ENCODE results near the gene HPCAL1.
"Not testable (repeated sequence)": the region's sequence is repeated elsewhere in the genome, so short reads cannot be mapped to it uniquely, and the experiment has no call there.

HPCAL1 gene

DNA sequence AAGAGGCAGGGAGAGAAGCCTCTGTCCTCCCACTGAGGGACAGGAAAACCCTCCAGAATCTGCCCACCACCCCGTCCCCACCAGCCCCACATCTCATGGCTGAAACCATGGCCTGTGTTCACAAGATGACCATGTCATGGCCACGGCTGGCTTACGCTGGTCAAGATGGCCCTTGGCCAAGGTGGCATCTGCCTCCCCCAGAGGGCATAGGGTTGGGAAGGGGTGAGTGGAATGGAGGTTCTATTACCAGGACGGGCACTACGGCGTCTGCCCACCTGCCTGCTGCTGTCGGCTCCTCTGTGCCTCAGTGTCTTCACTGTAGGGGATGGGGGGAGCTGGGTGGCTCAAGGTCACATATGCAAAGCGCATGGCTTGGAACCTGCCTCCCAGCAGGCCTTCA, 125.7 kb downstream of the HPCAL1 start:
- DNase-seq, result no peak

DNA sequence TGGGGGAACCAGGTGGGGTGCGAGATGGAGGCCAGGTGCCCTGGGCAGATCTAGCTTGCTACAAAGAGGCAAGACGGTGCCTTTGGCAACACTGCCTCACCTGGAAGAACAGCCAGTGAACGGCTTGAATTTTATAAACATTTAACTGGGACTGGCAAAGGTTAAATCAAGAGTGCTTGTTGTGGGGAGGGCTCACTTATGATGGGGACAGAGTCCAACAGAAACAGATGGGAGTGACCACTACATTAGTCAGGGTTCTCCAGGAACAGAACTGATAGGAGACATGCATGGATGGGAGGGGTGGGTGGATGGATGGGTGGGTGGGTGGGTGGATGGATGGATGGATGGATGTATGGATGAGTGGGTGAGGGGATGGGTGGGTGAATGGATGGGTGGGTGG, 126.2 kb downstream of the HPCAL1 start:
- no peak for DNase-seq

DNA sequence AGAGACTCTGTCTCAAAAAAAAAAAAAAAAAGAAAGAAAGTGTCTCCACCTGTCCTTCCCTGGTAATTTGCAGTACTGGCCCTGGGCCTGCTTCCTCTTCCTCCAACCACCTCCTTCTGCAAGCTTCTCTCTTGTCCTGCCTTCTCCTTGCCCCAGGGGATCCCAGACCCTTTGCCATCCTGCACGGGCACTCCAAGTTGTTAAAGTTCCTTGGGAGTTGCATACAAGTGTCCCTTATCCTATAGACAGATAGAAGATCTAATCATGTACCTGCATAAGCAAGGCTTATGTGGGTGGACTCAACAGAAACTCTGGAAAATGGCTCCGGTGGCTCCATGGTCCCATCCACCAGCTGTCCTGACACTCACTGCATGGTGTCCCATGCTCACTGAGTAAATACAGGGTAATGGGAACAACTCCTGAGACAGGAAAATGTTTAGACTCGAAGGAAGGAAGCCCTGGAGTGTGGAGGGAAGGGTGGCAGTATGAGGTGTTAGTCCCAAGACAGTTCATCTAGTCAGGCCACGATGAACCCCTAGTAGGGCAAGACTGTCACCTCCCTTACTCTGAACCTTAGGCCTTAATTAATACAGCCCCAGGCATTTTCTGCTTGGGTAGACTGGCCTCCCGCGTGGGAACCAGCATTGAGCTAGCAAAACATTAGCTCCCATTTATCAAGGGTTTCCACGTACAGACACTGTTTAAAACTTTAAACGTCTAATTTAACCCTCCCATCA, 128.3 kb downstream of the HPCAL1 start:
- no peak for DNase-seq

DNA sequence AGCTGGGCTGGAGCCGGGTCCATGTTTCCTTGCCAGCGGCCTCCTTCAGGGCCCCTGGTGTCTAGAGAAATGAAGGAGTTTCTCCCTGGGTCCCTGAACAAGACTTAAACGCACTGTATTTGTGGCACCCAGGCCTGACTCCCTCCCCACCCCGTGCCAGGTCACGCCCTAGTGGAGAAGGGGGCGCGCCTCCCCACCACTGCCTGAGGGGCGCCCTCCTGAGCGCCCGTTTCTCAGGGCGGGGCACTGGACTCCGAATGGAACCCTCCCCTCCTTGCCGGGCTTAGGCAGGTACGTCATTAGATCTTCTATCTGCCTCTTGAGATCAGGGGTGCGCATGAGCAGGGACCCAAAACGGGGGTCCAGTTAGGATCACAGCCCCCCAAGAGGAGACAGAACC, 129.1 kb downstream of the HPCAL1 start:
- no peak for DNase-seq

DNA sequence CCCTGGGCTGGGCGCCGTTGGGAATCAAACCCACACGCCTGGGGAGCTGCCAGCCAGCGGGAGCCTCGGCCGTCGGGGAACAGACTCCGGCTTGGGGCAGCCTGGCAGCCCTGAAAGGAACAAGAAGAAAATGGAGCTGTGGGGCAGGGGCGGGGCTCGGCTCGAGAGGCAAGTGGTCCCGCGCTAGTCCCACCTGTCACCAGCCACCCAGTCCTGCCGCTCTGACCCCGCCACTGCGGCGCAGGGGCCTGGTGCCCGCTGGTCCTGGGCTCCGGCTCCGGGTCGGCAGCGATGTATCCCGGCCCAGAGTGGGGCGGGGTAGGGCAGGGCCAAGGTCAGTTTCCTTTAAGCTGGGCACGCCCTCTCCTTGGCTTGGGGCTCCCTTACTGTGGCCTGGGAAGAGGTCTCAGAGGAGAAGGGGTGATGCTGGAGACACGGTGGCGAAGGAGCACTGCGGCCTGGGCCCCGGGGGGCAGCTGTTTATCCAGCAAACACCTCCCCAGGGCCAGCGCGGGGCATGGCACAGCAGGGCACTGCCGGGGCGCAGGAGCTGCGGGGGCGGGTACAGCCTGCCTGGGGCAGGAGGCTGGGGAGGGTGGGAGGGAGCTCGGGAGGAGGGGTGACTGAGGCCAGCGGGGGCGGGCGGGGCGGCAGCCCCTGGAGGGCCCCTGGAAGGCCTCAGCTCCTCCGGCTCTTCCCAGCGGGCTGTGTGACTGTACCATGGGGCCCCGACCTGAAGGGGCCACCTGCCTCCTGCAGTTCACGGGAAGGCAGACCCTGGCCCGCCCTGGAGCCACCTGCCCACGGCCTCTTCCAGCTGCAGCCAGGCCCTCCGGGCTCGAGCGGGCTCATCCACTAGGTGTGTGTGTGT, 129.8 kb downstream of the HPCAL1 start:
- no peak for DNase-seq

DNA sequence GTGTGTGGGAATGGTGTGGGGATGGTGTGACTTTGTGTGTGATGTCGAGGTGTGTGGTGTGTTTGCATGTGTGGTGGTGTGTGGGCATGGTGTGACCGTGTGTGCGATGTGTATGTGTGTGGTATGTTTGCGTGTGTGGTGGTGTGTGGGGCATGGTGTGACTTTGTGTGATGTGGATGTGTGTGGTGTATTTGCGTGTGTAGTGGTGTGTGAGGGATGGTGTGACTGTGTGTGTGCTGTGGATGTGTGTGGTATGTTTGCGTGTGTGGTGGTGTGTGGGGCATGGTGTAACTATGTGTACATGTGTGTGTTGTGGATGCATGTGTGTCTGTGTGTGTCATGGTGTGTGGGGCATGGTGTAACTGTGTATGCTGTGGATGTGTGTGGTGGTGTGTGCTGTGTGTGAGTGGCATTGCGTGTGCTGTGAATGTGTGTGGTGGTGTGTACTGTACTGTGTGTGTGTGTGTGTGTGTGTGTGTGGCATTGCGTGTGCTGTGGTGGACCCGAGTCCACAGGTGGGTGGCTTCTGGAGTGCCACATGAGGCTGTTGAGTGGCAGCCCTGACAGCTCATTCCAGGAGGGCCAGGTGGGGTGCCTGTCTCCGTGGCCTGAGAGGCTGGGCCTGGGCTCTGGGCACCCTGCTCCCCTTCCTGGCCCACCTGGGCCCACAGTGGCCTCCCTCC, 130.7 kb downstream of the HPCAL1 start:
- no peak for DNase-seq

DNA sequence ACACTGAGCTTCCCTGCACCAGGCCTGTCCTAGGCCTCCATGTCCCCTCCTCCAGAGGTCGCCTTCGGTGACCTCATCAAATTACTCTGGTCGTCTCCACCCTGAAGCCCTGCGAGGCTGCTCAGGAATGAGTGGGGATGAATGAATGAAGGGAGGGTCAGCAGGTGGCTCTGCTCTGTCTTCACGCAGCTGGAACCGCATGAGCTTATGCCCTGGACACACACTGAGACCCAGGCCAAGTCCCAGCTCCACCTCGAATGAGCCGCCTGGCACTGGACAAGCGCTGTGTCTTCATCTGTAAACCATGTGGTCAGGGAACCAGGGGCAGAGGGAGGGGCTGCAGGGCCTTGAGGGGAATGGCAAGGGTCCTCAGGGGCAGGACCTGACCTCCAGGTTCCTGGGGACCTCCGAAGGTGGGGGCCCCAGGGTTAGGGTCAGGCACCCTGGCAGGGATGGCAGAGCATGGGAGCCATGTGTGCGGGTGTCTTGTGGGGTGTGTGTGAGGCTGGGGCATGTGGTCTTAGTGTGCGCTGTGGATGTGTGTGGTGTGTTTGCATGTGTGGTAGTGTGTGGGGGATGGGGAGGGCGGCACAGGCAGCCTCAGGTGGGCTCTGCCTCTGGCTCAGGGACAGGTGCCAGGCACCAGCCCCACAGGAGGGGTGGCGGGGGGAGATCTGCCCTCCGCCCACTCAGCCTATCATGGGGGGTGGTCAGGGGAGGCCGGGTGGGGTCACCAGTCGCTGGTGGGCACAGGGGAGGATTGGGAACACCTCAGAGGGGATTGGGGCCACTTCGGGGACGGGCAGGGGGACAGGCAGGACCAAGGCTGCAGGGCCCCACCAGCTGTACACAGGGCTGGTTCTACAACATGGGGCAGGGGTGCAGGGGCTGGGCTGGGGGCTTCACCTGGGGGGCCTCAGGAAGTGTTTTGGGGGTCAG, 131.5 kb downstream of the HPCAL1 start:
- no peak for DNase-seq

DNA sequence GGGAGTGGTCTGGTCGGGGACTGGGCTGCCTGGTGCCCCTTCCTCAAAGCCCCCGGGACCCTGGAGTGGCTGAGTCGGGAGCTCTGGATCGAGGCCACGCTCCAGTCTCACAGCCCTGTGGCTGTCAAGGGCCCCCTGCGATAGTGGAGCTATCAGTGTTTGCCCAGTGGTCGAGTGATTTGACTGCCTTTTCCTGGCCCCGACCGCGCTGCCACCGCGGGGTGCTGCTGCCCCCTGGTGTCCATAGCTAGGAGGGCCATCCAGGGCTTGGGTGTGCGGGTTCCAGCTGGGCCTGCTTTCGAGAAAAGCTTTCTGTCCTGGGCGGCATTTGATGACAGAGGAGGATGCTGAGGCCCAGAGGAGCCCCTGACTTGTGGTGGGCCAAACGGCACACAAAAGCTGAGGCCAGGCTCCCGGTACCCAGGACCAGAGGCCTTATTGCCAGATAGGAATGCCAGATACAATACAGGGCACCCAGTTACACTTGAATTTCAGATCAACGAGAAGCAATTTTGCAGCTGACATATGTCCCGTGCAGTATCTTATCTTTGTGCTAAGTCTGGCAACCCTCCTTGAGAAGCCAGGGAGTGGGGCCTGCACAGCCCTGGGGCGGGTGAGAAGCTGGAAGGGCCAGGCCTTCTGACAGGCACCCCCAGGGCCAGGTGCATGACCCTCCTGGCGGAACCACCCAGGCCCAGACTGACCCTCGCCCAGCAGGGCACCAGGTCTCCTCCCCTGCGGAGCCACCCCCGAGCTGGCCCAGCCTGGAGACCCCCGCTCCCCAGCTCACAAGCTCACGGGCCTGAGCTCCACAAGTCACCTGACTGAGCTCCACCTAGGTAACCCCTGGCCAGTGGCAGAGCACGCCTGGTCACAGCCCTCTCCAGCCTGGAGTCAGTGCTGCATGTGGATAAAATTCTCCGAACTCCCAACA, 132.4 kb downstream of the HPCAL1 start:
- DNase-seq, result peak; percentile 26

DNA sequence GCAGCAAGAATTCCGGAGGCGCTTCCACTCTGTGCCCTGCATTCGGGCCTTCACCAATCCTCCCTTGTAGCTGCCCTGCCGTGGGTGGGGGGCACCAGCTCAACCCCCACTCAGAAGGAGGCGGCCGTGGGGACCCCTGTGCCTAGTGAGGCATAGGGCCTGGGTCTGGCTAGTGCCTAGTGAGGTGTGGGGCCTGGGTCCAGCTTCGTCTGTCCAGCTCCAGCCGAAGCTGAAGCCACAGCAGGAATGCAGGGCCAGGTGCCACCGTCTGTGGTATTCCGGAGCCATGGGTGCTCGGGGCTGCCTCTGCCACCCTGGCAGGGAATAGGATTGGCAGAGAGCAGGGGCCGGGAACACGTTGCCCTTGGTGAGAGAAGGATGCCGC, 133.1 kb downstream of the HPCAL1 start:
- DNase-seq, result no peak

DNA sequence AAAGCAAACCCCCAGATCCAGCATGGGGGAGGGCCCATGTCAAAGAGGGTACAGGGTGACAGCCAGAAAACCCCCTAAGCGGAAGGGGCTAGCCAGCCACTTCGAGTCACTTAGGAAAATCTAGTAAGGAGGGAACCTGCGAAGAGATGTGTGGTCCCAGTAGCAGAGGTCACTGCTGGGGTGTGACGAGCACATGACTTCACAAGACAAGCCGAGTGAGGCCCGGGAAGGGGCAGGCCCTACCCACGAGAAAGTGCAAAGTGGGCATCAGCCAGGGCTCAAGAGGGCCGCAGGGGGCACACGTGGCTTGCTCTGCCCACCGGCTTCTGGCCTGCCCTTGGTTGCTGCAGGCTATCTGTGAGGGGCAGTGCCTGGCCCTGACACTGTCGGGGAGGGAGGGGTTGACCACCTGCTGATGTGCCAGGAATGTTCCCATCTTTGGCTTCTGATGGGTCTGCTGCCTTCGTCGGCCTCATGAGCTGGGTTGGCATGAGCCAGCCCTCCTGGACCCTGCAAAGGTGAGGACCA, 133.9 kb downstream of the HPCAL1 start:
- DNase-seq, result no peak

DNA sequence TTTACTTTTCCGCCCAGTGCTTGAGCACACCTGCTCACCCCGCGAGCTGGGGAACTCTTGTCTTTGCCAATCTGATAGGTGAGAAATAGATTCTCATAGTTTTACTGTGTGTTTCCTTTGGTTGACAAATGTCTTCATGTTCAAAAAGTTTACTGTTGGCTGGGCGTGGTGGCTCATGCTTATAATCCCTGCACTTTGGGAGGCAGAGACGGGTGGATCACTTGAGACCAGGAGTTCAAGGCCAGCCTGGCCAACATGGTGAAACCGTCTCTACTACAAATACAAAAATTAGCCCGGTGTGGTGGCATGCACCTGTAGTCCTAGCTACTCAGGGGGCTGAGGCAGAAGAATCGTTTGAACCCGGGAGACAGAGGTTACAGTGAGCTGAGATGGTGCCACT, 135.1 kb downstream of the HPCAL1 start:
- no peak for DNase-seq

DNA sequence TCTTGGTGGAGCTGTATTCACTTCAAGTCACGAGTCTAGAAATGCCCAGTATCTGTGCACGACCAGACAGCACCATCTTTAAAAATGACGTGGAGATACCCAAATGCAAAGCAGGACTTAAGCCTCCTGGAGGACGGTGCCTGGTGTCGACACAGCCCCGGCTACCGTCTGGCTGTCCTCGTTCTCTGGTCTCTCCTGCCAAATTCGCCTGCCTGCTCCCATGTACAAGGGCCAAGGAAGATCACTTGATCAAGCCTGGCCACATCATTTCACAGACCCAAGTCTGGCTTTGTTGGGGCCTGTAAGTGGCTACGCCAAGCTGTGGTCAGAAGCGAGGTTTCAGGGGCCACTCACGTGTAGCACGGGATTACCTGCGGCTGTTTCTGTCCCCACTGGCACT, 136.0 kb downstream of the HPCAL1 start:
- DNase-seq, result no peak

DNA sequence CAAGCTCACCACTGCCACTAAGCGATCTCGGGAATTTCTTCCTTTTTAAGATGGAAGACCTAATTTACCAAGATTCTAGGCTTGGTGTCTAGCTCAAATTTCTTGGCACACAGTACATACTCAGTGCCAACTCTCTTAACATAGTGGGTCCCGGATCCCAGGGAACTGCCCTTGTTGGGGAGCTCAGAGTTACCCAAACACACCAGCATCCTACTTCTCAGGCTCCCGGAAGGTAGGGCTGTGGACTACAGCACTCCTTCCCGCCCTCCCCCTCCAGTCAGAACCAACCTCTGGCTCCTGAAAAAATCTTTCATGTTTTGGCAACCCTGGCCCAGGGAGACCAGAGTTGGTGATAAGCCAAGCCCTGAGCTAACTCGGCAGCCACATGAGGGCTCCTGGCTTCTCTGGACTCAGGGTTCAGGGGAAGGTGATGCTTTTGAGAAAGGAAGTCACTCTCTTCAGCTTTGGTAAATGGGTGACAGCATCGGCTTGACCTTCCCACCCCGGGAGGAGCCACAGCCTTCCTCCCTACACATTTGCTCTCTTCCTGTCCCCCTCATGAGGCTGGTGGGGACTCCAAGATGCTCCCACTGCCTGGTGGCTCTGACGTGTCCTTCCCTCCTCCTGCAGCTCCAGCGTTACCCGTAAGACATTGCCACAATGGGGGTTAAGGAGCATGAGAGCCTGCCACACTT, 136.6 kb downstream of the HPCAL1 start:
- no peak for DNase-seq

DNA sequence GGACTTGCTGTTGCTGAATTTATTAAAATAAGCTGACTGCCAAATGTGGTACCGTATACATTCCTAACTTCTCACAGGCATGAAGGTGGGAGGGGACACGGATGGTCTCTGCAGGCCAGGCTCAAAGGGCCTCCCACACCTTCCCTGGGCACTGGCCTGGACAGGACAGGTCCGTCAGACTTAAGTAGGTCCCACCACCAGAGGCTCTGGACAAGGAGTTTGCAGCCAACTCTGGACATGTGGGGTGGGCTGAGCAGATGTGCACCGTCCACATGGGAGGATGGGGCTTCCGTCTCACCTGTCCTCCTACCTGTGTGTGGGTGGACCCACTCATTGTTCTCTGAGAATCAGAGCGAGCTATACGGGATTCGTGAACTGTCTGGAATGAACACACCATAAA, 137.3 kb downstream of the HPCAL1 start:
- no peak for DNase-seq

DNA sequence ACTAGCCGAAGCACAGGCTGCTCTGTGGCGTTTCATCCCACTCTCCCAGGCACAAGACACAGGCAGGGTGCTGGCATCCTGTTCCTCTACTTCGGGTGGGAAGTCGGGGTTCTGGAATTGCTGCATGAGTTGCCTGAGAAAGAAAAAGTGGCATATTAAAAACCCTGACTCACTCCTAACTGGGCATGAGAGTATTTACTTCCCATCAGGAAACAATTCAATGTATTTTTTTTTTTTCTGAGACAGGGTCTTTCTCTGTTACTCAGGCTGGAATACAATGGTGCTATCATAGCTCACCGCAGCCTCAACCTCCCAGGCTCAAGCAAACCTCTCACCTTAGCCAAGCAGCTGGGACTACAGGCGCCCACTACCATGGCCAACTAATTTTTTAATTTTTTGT, 138.0 kb downstream of the HPCAL1 start:
- DNase-seq, result no peak

DNA sequence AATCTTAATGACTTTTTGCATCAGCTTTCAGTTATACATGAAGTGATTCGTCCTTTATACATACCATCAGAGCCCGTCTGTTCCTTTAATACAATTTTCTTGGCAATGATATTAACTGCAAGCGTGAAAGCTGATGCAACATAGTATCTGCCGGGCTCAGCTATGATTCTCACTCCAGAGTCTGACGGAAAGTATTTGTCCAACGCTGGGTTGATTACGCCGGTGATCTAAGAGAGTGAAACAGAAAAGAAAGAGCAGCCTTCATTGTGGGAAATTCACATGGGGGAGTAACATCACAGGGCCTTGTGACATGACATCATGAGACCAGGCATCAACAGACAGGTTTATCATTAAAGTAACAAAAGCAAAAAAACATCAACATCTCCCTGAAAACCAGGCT, 139.2 kb downstream of the HPCAL1 start:
- no peak for DNase-seq

DNA sequence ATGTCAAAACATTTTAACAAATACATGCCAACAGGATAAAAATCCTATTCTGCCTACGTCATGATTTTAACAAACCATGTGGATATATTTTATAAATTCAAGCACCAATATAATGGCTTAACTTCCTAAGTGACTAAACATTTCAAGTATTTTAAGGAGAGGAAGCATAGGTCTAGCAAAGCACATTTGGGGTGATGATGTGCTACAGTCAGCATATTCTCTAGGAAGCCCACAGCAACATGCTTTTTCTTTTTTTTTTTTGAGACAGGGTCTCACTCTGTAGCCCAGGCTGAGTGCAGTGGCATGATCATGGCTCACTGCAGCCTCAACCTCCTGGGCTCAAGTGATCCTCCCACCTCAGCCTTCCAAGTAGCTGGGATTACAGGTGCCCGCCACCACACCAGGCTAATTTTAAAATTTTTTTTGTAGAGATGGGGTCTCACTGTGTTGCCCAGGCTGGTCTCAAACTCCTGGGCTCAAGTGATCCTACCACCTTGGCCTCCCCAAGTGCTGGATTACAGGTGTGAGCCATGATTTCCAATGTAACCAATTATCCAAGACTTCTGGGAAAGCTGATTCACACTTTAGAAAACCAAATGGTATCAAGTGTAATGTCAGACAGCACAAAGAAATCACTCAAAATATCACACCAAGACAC, 139.9 kb downstream of the HPCAL1 start:
- DNase-seq, result not testable (repeated sequence)

DNA sequence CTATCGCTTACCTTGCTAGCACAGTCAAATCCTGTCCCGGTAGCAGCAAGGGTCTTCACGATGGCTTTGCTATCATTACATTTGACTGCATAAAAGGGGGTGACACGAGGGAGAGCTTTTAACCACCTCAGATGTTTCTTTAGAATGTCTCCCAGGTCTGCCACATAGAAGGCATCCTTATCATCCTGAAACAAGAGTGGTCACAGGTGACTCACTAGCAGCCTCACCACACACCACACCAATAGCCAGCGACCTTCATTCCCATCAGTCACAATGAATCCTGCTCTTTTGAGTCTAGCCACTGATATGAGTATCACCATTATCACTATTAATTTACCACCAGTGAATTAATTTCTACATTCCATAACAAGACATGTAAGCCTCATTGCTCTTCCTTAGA, 141.8 kb downstream of the HPCAL1 start:
- DNase-seq, result no peak

DNA sequence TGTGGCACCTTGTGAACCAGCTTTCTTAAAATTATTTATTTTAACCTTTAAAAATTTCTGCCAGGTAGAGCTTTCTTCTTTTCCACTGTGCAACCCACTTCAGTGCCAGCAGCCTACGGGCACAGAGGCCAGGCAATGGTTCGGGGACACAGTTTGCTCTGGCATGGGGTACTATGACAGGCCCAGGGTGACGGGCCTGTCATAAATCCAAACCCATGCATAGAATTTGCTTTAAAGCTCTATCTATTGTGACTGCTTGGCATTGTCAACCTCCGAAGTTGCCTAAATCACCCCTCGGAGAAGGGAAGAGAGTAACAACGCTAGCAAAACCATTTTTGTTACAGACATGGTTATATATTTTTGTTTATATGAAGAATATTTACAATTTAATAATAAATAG, 143.9 kb downstream of the HPCAL1 start:
- DNase-seq, result no peak

DNA sequence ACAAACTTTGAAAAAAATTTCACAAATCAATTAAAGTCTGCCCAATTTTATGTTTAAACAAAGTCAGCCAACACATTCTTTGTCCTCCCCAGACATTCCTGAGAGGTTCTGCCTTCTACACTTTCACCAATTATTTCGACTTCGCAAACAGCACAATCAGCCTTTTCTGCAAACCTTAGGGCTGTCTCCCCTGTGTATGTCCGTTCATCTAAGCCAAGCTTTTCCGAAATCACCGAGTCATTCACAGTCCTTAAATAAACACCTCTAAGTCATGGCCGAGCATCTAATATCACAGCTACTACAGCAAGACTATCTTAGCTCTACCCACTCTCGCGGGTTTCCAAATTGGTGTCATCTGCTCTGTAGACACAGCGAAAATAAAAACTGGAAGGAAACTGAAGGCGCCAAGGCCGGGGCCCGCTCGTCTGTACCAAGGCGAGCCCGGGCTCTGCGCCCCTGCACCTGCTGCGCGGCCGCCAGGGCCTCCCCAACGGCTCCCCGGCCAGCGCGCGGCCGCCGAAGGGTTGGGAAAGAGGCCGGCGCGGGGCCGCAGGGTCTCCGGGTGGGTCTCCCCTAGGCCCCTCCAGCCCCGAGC, 144.7 kb downstream of the HPCAL1 start:
- peak; percentile 27 for DNase-seq
